ENCODE data around the gene RPS24. TPM values are rescaled to one million over a fixed set of nuclear protein-coding genes. Genes with fewer than 3 reads are reported as not detected.

The RPS24 gene
- total RNA-seq, 1 experiment from 2014 or later = 9,576 TPM

DNA sequence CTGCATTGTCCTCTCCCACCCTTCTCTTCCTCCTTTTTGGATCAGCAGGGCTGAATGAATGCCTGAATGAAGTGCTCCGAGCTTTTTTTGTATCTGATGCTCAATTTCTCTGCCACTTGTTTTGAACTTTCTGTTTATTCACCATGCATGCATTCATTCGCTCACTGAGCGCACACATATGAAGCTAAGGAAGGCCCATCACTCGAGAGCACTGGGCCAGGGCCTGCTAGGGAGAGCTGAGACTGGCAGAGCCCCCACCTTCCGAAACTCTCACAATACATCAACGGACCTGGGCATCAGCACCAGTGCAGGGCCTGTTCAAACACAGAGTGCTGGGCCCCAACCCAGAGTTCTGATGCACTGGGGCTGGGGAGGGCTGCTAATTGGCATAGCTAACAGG lies 45.7 kb downstream of the RPS24 start:
- intact Hi-C loops (cut with micrococcal nuclease) = no loop called here
- Histone ChIP-seq H3K9me2 (replicated peaks; ENCODE audit: low read length) (0 out of 2 replicates have a peak, but pooled peaks cover 4% of the 10 kb centered on the region), H3K27me3 (ENCODE audit: low read length) (peaks cover 56% of the 10 kb centered on the region), H3K4me2 (ENCODE audit: low read length) (no peak overlapping the region), H3K79me2 (ENCODE audit: low read length) (no peaks in the 10 kb centered on the region), H3K36me3 (ENCODE audit: low read depth, low read length) (no peaks in the 10 kb centered on the region), H2AFZ (ENCODE audit: low read length) (no peak overlapping the region), H3K27ac (ENCODE audit: low read length) (no peak overlapping the region), H4K20me1 (ENCODE audit: low read length) (no peaks in the 10 kb centered on the region), H3K4me3 (ENCODE audit: low read length) (no peak overlapping the region), H3K9me3 (ENCODE audit: low read length) (no peaks in the 10 kb centered on the region), H3K9ac (ENCODE audit: low read length) (no peak overlapping the region), H3K4me1 (ENCODE audit: insufficient read depth, low read length) (no peaks in the 10 kb centered on the region), H3F3A (ENCODE audit: low read length, unreplicated experiment) (no peaks in the 10 kb centered on the region)
- BruUV-seq (replicated peaks) = no TSS peak
- ChIA-PET POLR2A (ENCODE audit: unreplicated experiment) (no interaction called here), CTCF (no interaction called here)
- TF ChIP-seq, protein P1, sequence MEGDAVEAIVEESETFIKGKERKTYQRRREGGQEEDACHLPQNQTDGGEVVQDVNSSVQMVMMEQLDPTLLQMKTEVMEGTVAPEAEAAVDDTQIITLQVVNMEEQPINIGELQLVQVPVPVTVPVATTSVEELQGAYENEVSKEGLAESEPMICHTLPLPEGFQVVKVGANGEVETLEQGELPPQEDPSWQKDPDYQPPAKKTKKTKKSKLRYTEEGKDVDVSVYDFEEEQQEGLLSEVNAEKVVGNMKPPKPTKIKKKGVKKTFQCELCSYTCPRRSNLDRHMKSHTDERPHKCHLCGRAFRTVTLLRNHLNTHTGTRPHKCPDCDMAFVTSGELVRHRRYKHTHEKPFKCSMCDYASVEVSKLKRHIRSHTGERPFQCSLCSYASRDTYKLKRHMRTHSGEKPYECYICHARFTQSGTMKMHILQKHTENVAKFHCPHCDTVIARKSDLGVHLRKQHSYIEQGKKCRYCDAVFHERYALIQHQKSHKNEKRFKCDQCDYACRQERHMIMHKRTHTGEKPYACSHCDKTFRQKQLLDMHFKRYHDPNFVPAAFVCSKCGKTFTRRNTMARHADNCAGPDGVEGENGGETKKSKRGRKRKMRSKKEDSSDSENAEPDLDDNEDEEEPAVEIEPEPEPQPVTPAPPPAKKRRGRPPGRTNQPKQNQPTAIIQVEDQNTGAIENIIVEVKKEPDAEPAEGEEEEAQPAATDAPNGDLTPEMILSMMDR (conservative IDR thresholded peaks at IDR 0.05; ENCODE audit: low read depth, low read length) = no peak
- ATAC-seq (no peak), DNase-seq (no peak)

DNA sequence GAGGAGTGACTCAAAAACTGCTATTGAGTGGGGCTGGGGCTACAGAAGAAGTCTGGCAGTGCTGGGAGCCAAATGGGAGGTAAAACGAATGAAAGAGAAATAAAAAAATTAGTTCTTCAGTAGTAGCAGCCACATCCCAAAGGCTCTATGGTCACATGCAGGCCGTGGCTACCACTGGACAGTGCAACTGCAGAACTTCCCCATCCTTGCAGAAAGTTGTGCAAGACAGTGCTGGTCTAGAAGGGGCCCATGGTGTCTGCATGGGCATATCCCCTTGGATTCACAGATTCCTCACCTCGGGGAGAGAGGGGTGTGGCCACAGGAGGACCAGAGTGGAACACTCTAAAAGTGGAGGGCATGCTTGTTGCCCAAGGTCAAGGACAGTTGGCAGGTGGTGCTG lies 47.6 kb downstream of the RPS24 start:
- H3K4me3 ChIP-seq (ENCODE audit: low read length) = no peak overlapping the region
- peaks cover 73% of the 10 kb centered on the region for H3K27me3 ChIP-seq (ENCODE audit: low read length)
- ATAC-seq (no peak), DNase-seq (no peak)
- no peak overlapping the region for H2AFZ ChIP-seq (ENCODE audit: low read length)
- CTCF ChIA-PET = no interaction called here
- H3K36me3 ChIP-seq (ENCODE audit: low read depth, low read length) = no peaks in the 10 kb centered on the region
- H3K9me3 ChIP-seq (ENCODE audit: low read length) = no peaks in the 10 kb centered on the region
- no peak overlapping the region for H3K4me2 ChIP-seq (ENCODE audit: low read length)
- H3K9me2 ChIP-seq (replicated peaks; ENCODE audit: low read length) = 0 out of 2 replicates have a peak, but pooled peaks cover 4% of the 10 kb centered on the region
- no peak for TF ChIP-seq EZH2phosphoT487 (IDR thresholded peaks at IDR 0.05; ENCODE audit: borderline replicate concordance, low read length)
- no peak for TF ChIP-seq EZH2 (IDR thresholded peaks at IDR 0.05; ENCODE audit: low read length, unreplicated experiment)
- TF ChIP-seq, protein P1 (conservative IDR thresholded peaks at IDR 0.05; ENCODE audit: low read depth, low read length) = no peak
- no peaks in the 10 kb centered on the region for H3F3A ChIP-seq (ENCODE audit: low read length, unreplicated experiment)
- intact Hi-C loops (cut with micrococcal nuclease) = no loop called here
- no peaks in the 10 kb centered on the region for H4K20me1 ChIP-seq (ENCODE audit: low read length)
- no peaks in the 10 kb centered on the region for H3K4me1 ChIP-seq (ENCODE audit: insufficient read depth, low read length)
- no peak overlapping the region for H3K9ac ChIP-seq (ENCODE audit: low read length)
- POLR2A ChIA-PET (ENCODE audit: unreplicated experiment) = no interaction called here
- BruUV-seq (replicated peaks) = no TSS peak
- H3K27ac ChIP-seq (ENCODE audit: low read length) = no peak overlapping the region
- H3K79me2 ChIP-seq (ENCODE audit: low read length) = no peaks in the 10 kb centered on the region

GRCh38 chr10:78082636-78083035 lies 49.0 kb downstream of the RPS24 start:
- ATAC-seq (no peak), DNase-seq (no peak)
- Histone ChIP-seq H3K36me3 (ENCODE audit: low read depth, low read length) (no peaks in the 10 kb centered on the region), H3F3A (ENCODE audit: low read length, unreplicated experiment) (no peaks in the 10 kb centered on the region), H2AFZ (ENCODE audit: low read length) (no peak overlapping the region), H3K4me2 (ENCODE audit: low read length) (no peak overlapping the region), H3K4me1 (ENCODE audit: insufficient read depth, low read length) (no peaks in the 10 kb centered on the region), H3K27ac (ENCODE audit: low read length) (no peak overlapping the region), H3K79me2 (ENCODE audit: low read length) (no peaks in the 10 kb centered on the region), H3K9ac (ENCODE audit: low read length) (no peak overlapping the region), H3K9me3 (ENCODE audit: low read length) (no peaks in the 10 kb centered on the region), H3K27me3 (ENCODE audit: low read length) (peaks cover 80% of the 10 kb centered on the region), H4K20me1 (ENCODE audit: low read length) (no peaks in the 10 kb centered on the region), H3K4me3 (ENCODE audit: low read length) (no peak overlapping the region), H3K9me2 (replicated peaks; ENCODE audit: low read length) (0 out of 2 replicates have a peak, but pooled peaks cover 4% of the 10 kb centered on the region)
- no TSS peak for BruUV-seq (replicated peaks)
- TF ChIP-seq EZH2 (IDR thresholded peaks at IDR 0.05; ENCODE audit: low read length, unreplicated experiment) (no peak), EZH2phosphoT487 (IDR thresholded peaks at IDR 0.05; ENCODE audit: borderline replicate concordance, low read length) (no peak)
- TF ChIP-seq, protein P1 (conservative IDR thresholded peaks at IDR 0.05; ENCODE audit: low read depth, low read length) = no peak
- intact Hi-C loops (cut with micrococcal nuclease) = no loop called here
- POLR2A ChIA-PET (ENCODE audit: unreplicated experiment) = interaction anchor here (0.6 kb wide), 1 partner anchor 52 kb away, joined by 4 read pairs; no protein-coding TSS in a partner anchor
- CTCF ChIA-PET = no interaction called here

Other genes with a start within 250 kb of the RPS24 start
- 118 and 158 TPM in 2 replicates for gene DLG5, start 107.1 kb upstream of the RPS24 start, total RNA-seq (2014; rRNA removed)
- 97.0 and 97.2 TPM in 2 replicates for gene POLR3A, start 4.3 kb upstream of the RPS24 start, total RNA-seq (2014; rRNA removed)

Measured in PC-3 (cell line).